Measurements from ENCODE around the gene DGKB.

- TF ChIP-seq CTCF (IDR thresholded peaks at IDR 0.05) (no peak), POLR2A (IDR thresholded peaks at IDR 0.05) (no peak), POLR2AphosphoS5 (IDR thresholded peaks at IDR 0.05) (no peak)
These were observed 396.6 kb downstream of the DGKB start for GRCh38 chr7:14505906-14506305.
